NCI-H187 treated with DMSO at 0.1 percent for 48 hours (cell line): ENCODE data around the gene PRDM11.

Source experiments
- DNase-seq: peaks from one replicate; lab custom pipeline; 2025; lab: John Stamatoyannopoulos, UW

PRDM11 gene

DNA sequence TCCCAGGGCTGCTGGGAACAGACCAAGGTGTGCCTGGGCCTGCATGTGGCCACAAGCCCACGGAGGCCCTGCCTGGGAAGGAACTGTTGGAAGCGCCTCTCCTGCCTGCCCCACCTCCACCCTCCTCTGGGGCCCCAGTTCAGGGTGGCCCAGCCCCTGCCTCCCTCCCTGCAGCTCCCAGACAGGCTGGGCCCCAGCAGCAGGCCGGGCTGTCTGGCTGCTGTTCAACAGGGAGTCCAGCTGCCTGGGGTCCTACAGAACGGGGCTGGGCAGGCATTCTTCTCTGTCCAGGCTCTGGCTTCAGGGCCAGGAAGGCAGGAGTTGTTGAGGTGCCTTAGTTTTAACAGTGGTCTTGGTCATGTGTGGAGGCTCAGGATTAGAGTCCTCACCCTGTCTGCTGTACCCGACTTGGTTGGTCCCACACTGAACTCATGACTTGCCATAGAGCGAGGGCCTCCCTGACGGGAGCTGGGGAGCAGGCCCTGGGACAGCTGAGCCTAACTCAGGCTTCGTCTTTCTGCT is 11.8 kb downstream of the PRDM11 start:
- no peak for DNase-seq

DNA sequence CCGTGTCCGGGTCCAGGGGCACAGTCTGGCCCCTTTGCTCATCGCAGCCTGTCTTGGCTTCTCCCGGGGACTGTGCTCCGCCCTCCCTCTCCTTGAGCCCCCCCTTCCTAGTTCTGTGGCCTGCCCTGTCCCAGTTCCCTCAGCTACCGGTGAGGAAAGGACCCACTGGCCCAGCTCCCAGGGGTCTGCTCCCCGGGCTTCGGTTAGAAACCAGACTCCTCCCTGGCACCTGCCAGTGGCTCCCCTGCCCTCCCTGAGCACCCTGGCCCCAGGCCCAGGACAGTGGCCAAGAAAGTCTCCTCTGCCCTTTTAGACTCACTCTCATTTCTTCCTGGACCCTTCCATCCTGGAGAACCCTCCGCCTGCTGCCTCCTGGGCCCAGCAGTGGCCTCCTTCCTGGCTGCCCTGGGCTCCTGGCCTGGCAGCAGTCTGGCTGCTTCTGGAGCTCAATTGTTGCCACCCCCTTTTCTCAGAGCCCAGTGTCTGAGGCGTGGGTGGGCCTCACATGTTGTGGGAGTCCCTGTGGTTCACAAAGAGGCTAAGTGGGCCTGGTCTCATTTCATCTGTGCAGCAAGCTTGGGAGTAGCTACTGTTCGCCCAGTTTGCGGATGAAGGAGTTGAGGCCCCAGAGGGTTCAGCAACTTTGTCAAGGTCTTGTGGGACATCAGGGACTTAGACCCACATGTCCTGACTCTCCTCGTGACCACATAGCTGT is 12.6 kb downstream of the PRDM11 start:
- no peak for DNase-seq

DNA sequence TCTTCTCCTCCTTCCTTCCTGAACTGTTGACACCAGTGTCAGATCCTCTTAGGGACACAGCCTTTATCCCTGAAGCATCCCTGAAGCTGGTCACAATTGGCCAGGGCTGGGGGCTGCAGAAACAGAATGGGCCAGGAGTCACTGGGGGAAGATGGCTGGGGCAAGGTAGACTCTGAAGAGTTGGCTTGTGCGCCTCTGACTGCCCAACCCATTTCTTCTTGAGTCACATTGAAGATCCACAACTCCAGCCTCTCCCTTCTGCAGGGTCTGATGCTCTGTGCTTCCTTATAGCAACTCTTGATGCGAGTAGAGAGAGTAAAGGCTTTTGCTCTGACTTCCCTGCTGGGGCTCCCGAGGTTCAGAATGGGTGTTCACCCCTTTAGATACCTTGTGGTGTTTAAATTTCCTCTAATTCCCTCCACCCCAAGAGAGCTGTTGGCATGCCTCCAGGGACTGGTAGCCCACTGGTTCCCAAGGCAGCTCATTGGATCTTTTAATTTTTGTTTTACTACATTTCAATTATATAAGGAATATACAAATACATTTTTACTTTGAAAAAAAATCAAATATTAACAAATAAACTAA is 13.4 kb downstream of the PRDM11 start:
- no peak for DNase-seq

DNA sequence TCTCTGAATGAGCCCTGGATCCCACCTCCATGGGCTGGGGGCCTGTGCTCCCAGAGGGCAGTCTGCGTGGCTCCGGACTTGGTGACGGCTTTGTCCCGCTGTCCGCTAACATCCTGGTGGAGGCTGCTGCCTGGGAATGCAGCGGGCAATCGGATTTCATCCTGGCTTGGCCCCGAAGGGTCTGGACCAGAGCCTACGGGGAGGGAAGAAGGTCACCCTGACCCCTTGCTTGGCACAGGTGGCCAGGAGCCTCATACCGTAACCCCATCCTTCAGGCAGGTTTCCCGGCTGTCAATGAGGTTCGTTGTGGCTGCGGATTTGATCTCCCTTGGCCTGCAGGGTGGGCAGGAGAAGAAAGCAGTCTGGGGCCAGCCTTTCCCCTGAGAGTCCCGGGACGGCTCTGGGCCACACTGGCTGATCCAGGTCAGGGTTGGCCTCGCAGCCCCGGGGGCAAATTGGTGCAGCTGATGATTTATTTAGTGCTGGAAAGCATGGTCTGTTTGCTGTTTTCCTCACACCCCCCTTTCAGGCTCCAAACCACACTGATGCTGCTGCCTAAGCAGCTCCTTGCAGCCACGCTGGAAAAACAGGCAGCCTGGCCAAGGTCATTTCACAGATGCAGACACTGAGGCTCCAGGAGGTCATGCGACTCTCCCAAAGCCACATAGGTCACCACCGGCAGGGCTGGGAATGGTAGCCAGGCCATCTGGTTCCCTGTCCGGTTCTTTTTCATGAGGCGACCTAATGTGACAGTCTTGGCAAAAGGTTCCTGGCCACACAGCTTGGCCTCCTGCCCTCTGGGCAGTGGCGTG is 15.0 kb downstream of the PRDM11 start:
- no peak for DNase-seq

DNA sequence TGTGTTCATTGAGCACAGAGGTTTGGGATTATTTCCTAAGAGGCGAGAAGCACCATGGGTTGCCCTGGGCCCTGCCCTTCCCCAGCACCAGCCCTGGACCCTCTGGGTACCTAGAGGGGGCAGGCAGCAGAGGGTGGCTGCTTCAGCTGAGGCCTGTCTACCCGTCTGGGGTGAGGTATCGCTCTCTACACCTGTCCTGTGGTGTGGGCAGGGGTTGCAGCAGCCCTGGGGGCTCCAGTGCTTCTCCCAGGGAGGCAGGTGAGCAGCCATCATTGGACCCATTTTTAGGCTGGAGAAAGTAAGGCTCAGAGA is 15.6 kb downstream of the PRDM11 start:
- DNase-seq = no peak

DNA sequence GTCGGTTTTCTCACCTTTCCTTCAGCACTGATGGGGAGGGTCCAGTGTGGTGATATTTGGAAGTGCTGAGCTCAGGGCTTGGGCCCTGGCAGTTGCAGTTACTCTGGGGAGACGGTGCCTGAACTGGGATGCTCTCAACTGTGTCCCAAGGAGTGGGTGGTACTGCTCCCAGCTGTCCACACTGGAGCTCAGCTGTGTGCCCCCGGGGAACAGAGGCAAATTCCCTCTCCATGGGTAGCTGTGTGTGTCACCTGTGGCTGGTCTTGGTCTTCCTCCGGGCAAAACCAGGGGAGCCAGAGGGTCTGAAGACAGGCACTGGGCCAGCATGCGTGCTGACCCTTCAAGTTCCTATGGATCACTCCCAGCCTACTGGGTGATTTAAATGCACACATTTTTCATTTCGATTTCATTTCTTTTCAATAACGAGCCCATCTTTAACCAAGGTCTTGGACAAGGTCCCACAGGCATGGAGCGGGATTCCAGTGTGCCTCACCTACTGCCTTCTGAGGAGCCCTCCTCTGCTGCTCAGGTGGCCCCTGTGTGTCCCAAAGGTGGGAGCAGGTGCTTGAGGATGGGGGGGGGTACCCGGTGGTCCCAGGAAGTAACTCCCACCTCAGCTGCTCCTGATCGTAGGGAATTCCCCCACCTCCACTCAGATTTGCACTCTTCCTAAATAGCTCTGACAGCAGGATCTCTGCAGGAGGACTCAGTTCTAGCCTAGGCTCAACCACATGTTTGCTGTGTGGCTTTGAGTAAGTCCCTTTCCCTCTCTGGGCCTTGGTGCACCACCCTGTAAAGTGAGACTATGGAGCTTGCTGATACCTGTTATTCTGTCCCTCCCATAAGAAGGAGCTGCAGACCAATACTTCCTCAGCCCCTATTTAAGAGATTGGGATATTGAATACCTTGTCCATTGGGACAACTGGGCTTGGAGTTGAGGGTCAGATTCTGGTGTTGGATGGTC is 16.8 kb downstream of the PRDM11 start:
- DNase-seq = no peak

DNA sequence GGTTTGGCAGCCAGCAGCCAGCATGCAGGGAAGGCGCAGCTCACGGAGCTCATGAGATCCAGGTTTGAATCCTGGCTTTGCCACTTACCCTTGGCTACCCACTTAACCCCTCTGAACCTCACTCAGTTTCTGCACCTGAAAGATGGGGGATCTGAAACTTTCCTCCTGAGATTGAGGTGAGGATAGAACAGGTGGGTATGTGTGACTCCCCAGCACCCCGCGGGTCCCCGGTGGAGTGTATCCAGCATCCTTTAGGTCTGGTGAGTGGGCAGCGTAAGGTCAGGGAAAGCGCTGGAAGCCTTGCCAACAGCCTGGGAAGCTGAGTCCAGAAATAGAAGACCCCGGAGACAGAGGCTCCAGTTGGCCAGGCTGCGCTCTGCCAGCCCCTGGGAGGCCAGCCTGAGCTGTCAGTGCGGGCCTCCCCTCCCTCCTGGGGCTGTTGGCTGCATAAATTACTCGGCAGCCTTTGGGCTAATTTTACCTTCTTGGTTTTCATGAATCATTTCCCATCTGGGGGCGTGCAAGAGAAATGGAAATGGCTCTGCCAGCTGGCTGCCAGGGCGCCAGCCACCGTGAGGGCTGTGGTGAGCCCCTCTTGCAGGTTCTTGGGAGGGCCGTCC is 17.6 kb downstream of the PRDM11 start:
- DNase-seq = no peak

DNA sequence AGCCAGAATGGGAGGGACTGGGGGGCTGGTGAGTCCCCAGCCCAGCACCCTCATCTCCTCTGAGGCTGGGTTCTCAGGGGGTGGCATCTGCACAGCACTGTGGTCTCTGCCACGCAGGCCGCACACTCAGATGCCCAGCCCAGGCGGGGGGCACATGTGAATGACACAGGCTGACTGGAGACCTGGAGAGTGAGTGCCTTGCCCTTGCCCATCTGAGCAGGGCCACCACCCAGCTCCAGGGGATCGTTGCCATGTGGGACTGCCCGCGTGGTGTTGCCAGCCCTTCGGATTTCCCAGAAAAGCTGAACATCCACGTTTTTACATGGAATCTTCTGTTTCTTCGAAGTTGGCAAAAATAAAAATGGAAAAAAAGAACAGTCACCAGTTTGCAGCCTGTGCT is 18.9 kb downstream of the PRDM11 start:
- DNase-seq = no peak

DNA sequence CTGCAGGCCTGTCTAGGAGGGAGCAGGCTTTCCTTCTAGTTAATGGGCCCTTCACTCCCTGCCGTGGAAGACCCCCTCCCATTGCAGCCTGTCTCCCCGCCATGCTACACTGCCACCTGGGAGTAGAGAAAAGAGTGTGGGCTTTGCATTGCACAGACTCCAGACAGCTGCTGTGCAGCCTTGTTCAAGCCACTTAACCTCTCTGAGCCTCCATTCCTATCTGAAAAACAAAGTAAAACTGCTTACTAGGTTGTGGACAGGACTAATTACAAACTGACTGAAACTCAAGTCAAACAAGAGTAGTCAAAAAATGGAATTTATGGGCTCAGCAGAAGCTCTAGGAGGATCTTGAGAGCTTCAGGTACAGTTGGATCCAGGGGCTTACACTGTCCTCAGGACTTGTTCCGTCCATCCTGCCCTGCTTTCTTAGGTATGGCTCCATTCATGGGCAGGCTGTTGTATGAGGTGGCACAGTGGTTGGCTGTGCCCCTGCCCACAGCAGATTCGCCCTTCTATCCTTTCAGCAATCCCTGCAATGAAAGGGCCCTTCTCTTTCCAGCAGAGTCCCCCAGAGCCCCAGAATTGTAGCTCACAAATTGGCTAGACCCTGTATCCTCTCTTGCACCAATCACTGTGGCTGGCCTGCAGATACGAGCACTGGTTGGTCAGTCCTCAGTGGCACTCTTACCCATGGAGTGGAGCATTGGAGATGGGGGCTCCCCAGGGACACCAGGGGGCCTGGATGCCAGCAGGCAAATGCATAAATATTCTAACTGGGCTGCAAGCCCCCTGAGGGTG is 19.6 kb downstream of the PRDM11 start:
- no peak for DNase-seq

DNA sequence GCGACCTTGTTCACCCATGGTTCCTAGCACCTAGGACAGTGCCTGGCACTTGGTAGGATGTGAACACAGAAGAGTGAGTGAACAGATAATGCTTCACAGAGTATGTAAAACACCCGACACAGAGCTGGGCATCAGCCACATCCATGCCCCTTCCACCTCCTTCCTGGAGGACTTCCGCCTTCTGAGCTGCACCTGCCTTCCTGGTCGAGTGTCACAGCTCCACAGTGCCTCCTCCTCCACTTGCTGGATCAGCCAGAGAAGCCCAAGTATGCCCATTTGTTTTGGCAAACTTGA is 20.1 kb downstream of the PRDM11 start:
- no peak for DNase-seq

DNA sequence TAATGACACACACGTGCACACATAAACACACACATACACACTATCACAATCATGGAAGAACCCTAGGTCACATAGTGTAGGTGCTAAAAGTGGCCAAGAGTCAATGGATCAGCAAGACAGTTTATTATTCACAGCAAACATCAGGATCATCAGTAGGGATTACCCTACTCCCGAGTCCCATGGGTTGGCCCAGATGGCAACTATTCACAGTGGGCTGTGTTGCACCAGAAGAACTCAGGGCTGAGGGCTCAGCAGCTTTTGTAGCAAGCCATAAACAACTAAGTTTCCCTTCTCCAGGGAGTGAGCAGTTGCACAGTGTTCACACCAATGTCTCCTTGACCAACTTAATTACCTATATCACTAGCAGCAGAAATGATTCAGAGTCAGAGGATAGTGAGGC is 20.8 kb downstream of the PRDM11 start:
- DNase-seq = no peak

DNA sequence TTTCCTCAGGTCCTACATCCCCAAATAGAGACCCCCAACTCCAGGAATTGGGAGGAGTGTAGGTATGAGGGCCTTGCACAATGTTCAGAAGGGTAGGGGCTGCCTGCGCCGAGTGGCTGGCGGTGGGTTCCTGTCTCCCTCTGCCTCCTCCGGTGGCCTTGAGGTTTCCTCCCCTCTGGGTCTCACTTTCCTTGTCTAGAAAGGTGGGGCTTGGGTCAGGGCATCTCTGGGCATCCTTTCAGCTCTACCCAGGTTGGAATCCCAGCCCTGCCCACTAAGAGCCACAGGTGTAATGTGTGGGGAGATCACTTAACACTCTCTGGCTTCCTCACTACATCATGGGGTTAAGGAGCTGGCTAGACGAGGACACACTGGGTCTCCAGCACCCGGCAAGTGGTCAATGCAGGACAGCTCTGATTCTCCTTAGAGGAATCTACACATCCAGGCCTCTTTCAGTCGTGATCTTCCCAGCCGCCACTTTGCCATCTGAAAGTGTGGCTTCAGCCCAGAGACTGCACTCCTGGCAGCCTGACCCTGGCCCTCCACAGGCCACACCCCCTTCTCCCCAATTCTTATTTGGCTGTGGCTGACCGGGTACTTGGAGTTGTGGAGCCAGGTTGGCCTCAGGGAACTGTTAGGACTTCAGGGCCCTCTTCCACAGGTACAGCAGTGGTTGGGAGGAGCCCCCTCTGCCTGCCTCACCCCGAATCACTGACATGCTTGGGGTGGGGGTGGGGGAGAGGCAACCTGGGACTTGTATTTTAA is 22.1 kb downstream of the PRDM11 start:
- DNase-seq = no peak

DNA sequence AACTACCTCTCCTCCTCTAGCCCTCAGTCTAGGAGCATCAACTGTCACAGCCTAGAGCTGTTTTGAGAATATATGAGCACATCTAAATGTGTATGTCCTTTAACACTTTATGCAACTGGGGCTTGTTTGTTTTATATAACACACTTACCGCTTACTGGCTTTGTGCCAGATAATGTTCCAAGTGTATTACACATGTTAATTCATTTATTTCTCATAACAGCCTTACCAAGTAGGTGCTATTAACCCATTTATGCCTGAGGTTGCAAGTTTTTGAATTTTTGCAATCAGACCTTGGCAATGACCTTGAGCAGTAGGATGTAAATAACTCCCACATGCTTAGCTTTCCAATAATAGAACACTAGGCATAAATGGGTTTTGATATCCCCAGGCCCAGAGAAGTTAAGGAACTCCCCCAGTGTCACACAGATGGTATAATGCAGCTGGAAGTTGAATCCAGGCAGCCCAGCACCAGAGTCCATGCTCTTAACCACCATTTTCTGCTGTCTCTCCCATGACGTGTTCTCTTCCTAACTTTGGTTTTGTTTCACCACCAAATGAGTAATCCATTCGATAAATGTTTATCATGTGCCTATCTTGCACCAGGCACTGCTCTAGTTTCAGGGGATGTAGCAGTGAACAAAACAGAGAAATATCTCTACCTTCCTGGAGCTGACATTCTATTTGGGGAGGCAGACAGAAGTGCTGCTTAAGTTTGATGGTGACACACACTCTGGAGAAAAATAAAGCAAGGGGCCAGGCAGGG is 23.1 kb downstream of the PRDM11 start:
- no peak for DNase-seq

DNA sequence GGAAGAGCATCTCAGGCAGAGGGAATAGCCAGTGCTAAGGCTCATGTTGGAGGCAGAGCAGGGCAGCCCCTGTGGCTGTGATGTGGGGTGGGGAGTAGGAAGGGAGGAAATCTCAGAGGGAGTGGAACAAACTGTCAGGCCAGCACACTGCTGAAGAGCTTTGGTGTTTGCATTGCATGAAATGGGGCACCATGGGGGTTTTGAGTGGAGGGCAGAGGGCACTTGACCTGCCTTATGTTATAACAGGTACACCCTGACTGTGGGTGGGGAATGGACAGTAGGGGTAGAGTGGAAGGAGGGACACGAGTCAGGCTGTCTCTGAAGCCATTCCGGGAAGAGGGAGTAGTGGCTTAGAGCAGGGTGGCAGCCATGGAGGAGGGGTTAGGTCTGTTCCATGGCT is 24.0 kb downstream of the PRDM11 start:
- no peak for DNase-seq

DNA sequence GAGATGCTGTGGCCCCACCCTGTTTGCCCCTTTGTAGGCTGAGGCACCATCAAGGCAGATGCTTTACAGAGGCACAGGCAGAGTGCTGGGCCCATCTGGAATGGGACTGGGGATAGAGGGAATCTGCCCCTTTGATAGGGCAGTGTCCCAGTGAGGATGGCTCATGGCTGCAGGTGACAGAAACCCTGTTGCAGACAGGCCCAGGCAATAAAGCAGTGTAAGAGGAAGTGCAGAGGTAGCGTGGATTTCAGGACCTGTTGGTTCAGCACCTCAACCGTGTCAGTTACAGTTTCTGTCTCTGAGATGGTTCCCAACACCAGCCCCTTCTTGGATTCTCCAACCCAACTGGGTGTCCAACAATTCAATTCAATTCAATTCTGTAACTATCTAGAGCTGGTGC is 25.1 kb downstream of the PRDM11 start:
- no peak for DNase-seq

DNA sequence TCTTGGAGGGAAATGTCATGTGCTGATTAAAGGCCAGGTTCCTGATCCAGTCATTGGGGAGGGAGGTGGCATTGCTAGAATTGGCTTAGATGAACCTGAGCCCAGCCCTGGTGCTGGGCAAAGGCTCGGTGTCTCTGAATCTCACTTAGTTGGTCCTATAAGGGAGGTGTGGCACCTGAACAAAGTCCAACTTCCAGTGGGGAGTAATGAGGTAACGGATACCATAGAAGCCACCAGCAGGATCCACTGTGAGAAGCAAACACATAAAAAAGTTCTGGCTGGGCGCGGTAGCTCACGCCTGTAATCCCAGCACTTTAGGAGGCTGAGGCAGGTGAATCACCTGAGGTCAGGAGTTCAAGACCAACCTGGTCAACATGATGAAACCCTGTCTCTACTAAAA is 26.6 kb downstream of the PRDM11 start:
- no peak for DNase-seq

DNA sequence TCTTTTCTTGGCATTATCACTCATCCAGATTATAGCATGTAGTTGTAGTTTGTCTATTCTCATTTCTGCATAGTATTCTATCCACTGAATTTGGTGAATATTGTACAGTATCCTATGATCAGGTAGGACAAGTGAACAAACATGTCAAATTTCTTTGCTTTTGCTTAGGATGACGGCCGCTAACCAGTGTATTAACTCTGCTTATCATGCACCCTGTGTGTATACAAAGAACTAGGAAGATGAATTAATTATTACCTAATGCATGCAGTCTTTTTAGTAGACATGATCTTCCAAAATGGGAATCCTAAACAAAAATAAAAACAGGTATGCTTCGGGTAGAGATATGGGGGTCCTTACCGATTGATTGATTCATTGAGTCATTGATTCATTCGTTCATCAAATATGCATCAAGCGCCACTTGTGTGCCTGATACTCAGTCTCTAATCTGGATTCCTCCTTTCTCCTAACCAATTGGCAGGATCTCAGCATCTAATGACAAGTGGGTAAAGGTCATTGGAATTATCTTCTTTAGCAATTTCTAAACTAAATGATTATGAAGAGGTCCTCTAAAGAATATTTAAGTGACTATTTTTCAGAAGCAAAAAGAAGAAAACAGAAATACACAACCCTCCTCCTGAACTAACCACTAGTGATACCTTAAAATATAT is 27.9 kb downstream of the PRDM11 start:
- no peak for DNase-seq

DNA sequence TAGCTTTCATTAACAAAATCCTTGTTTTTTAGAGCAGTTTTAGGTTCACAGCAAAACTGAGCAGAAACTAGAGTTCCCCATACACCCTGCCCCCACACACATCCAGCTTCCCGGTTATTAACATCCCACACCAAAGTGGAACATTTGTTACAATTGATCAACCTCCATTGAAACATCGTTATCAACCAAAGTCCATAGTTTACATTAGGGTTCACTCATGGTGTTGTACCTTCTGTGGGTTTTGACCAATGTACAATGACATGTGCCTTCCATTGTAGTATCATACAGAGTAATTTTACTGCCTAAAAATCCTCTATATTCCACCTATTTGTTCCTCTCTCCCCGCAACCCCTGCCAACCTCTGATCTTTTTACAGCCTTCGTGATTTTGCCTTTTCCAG is 28.5 kb downstream of the PRDM11 start:
- no peak for DNase-seq

DNA sequence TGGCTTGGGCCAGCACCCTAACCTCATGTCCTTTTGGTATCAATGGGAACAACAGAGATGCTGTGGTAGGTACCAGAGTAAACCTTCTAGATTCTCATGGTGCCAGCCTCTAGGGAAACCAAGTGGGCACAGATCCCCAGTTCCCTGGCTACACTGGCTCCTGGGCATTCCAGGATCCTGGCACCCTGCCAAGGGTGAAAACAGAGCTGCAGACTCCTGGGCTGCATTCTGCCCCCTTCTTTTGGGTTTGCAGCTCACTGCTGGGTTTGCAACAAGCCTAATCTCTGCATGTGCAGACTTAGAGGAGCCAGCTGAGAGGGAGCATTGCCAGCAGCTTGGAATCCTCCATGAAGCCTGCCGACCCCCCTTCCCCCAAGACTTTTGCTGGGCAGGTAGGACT is 30.6 kb downstream of the PRDM11 start:
- no peak for DNase-seq
